Keratinocyte (primary cell): ENCODE data around the gene HECTD2.

Source experiments
- EZH2 ChIP-seq: IDR thresholded peaks from one replicate; pipeline ENCODE4 v1.6.1; 2012; ENCODE audit warnings: inconsistent platforms, mild to moderate bottlenecking, low read length, moderate library complexity
- TF ChIP-seq, protein P1 (sequence below), 3 experiments: IDR thresholded peaks in 1 of 3; conservative IDR thresholded peaks in 1 of 3; optimal IDR thresholded peaks in 1 of 3; 2 replicates in 2 of 3; 3 replicates in 1 of 3; pipeline versions ENCODE3 to v1.5.1; 2011; ENCODE audit warnings: low read length in 3 of 3, mild to moderate bottlenecking in 3 of 3, moderate library complexity in 2 of 3, control low read depth in 1 of 3, inconsistent platforms in 1 of 3; ENCODE audit not compliant: insufficient read depth in 2 of 3; ENCODE audit errors: extremely low read depth in 1 of 3

GRCh38 chr10:91477236-91477635 lies 67.1 kb downstream of the HECTD2 start:
- TF ChIP-seq, protein P1, sequence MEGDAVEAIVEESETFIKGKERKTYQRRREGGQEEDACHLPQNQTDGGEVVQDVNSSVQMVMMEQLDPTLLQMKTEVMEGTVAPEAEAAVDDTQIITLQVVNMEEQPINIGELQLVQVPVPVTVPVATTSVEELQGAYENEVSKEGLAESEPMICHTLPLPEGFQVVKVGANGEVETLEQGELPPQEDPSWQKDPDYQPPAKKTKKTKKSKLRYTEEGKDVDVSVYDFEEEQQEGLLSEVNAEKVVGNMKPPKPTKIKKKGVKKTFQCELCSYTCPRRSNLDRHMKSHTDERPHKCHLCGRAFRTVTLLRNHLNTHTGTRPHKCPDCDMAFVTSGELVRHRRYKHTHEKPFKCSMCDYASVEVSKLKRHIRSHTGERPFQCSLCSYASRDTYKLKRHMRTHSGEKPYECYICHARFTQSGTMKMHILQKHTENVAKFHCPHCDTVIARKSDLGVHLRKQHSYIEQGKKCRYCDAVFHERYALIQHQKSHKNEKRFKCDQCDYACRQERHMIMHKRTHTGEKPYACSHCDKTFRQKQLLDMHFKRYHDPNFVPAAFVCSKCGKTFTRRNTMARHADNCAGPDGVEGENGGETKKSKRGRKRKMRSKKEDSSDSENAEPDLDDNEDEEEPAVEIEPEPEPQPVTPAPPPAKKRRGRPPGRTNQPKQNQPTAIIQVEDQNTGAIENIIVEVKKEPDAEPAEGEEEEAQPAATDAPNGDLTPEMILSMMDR (optimal IDR thresholded peaks at IDR 0.05 in 1 of 3, IDR thresholded peaks at IDR 0.05 in 1 of 3, conservative IDR thresholded peaks at IDR 0.05 in 1 of 3; ENCODE audit: extremely low read depth in 1 of 3, insufficient read depth in 2 of 3, low read length in 3 of 3), result no peak
- no peak for TF ChIP-seq EZH2
